Measurements from ENCODE around the gene GCLC.

Gene GCLC

DNA sequence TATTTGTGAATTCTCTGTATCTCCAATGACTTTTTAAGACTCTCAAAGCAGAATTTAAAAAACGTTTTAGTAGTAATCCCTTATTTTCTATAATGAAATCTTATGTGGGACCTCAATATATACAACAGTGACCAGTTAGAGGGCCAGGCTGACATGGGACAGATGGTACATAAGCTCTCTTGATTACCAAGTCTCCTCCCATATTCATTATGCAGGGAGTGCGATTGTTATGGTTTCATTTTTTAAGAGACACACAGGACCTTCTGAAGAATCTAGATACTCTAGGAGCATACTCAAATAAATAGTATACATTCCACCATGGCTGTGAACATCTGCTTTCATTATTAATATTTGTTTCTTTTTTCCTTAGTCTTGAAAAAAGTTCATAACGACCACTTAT lies 43.5 kb downstream of the GCLC start:
- TF ChIP-seq, protein P1, sequence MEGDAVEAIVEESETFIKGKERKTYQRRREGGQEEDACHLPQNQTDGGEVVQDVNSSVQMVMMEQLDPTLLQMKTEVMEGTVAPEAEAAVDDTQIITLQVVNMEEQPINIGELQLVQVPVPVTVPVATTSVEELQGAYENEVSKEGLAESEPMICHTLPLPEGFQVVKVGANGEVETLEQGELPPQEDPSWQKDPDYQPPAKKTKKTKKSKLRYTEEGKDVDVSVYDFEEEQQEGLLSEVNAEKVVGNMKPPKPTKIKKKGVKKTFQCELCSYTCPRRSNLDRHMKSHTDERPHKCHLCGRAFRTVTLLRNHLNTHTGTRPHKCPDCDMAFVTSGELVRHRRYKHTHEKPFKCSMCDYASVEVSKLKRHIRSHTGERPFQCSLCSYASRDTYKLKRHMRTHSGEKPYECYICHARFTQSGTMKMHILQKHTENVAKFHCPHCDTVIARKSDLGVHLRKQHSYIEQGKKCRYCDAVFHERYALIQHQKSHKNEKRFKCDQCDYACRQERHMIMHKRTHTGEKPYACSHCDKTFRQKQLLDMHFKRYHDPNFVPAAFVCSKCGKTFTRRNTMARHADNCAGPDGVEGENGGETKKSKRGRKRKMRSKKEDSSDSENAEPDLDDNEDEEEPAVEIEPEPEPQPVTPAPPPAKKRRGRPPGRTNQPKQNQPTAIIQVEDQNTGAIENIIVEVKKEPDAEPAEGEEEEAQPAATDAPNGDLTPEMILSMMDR (IDR thresholded peaks at IDR 0.05; ENCODE audit: low read depth, low read length), result no peak

DNA sequence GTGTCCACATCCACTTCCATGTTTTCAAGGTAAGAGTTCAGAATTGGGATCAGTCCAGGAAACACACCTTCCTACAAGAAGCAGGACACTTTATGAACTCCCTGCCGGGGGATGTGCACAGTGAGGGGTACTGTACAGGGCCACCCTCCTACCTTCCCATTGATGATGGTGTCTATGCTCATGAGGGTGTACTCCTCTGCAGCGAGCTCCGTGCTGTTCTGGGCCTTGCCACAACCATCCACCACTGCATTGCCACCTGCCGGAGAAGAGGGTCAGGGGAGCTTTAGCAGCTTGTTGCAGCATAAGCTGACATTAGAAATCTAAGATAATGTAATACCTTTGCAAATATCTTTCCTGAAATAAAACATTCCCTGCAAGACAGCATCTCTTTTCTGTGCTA lies 44.8 kb downstream of the GCLC start:
- TF ChIP-seq, protein P1 (IDR thresholded peaks at IDR 0.05; ENCODE audit: low read depth, low read length), result no peak
- H3K4me3 ChIP-seq (ENCODE audit: low read depth, low read length), result no peak overlapping the region

More for the DNA sequence above, 43.5 kb downstream of the GCLC start:
- H3K4me3 ChIP-seq (ENCODE audit: low read depth, low read length), result no peak overlapping the region

DNA sequence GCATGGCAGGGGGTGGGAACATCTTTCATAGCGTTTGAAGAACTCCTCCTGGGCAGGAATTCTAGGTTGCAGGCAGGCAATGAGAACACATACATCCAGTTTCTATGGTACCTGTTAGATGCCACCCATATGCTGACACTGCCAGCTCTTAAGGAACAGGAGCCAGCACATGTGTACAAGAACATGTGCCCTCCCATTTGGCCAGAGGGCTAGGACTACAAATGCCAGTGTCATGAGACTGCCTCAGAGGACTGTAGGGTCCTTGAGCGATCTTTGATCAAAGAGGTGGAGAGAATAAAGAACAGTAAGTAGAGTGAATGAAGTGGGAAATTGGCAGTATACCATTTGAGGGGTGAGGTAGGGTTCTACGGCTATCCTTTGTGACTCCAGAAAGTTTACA lies 45.8 kb downstream of the GCLC start:
- TF ChIP-seq, protein P1 (IDR thresholded peaks at IDR 0.05; ENCODE audit: low read depth, low read length), result no peak

DNA sequence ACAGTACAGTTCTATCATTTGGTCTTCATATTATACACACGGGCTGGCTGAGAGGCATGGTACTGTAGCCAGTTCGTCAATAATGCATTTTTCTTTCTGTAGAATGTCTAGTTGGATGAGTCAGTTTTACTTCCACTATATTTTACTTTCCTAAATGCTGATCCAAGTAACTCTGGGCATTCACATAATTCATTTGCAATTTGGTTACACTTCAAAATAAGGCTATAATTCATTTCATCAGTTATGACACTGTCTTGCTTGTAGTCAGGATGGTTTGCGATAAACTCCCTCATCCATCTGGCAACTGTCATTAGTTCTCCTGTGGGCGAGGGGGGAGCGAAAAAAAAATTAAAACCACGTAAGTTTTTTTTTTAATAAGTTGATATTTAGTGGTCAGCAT lies 46.3 kb downstream of the GCLC start:
- TF ChIP-seq, protein P1 (IDR thresholded peaks at IDR 0.05; ENCODE audit: low read depth, low read length), result no peak
- H3K4me3 ChIP-seq (ENCODE audit: low read depth, low read length), result no peak overlapping the region

More for the DNA sequence above, 45.8 kb downstream of the GCLC start:
- H3K4me3 ChIP-seq (ENCODE audit: low read depth, low read length), result no peak overlapping the region

DNA sequence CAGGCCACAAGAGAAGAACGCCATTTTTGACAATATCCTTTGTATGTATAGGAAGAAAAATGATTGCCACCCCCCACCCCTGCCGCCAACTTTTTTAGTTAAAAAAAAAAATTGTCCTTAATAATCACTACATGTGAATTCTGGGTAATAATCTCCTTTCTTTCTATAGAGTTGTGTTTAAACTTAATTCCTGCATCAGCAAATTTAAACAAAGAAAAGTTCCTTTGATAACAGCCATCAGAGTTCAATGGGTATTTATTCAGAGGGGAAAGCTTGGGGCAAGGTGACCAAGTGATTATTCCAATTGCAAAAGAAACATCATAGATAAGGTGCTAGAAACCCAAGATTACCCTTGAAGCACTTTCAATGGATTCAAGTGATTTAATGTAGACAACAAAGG lies 47.0 kb downstream of the GCLC start:
- no peak overlapping the region for H3K4me3 ChIP-seq (ENCODE audit: low read depth, low read length)
- TF ChIP-seq, protein P1 (IDR thresholded peaks at IDR 0.05; ENCODE audit: low read depth, low read length), result no peak

DNA sequence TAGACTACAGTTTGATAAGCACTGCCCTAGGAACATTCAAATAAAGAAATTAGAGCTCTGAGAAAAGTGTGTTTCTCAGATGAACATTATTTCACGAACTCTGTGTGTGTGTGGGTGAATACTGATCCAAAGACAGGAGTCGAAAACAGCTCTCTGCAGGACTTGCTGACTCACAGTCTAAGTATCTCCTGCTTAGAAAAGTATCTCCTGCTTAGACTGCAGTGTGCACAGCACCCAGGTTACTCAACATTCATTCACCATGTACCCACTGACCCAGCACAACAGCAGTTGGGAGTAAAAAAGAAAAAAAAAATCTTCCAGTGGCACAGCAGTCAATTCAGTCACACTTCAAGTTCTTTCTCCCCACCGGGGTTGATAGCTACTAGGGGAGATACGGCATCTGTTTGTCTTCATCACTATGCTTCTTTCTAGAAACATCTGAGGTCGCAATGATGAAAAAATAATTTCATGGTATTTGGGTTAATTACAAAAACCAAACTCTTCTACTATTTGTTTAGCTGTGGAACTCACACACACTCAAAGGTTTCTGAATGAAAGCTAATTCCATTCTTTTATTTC lies 48.0 kb downstream of the GCLC start:
- H3K4me3 ChIP-seq (ENCODE audit: low read depth, low read length), result no peak overlapping the region
- TF ChIP-seq, protein P1 (IDR thresholded peaks at IDR 0.05; ENCODE audit: low read depth, low read length), result no peak

DNA sequence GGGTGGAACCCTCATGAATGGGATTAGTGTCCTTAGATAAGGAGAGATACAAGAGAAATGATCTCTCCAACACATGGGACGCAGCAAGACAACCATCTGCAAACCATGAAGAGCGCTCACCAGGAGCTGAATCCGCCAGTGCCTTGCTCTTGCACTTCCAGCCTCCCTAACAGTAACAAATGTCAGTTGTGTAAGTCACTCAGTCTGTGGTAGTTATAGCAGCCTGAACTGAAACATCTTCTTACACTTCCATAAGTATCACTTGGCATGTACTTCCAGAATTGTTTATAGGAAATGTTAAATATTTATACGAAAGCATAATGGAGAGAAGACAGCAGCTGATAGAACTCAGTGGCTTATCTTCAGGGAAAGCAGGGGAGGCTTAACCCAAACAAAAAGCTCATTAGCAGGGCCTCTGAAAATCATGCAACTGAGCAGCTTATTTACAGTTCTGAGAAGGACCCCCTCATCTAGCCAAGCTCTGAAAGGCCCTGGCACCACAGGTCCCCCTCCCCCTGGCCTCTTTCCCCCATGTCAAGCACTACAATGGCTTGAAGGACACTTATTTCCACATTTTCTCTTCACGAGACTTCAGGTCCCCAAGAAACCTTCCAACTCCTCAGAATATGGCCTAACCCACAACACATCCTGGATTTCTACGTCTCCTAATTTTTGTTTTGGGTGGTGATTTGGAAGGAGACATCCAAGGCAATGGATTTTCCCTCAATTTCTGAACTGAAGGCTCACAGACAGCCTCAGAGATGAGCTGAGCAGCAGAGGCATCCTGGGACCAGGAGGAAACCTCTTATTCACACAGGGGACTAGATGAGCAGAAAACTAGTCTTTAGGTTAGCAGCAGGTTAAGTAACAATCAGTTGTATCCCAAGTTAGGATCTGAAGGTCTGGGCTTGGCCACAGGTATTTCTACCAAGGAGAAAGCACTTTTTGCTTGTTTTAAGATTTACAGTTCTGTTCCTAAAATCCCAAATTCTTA lies 49.1 kb downstream of the GCLC start:
- TF ChIP-seq, protein P1 (IDR thresholded peaks at IDR 0.05; ENCODE audit: low read depth, low read length), result no peak
- no peak overlapping the region for H3K4me3 ChIP-seq (ENCODE audit: low read depth, low read length)
